GM10266 (cell line): ENCODE data around the gene PDE3A.

Source experiments
- DNase-seq: peaks from one replicate; pipeline ENCODE4 v3.0.0; 2012; ENCODE audit errors: extremely low spot score
- TF ChIP-seq, protein P1 (sequence below): IDR thresholded peaks from 2 replicates; pipeline ENCODE4 v1.5.1; 2012; ENCODE audit warnings: mild to moderate bottlenecking, low read depth; ENCODE audit not compliant: control insufficient read depth, insufficient read depth; ENCODE audit errors: missing control alignments

The PDE3A gene

DNA sequence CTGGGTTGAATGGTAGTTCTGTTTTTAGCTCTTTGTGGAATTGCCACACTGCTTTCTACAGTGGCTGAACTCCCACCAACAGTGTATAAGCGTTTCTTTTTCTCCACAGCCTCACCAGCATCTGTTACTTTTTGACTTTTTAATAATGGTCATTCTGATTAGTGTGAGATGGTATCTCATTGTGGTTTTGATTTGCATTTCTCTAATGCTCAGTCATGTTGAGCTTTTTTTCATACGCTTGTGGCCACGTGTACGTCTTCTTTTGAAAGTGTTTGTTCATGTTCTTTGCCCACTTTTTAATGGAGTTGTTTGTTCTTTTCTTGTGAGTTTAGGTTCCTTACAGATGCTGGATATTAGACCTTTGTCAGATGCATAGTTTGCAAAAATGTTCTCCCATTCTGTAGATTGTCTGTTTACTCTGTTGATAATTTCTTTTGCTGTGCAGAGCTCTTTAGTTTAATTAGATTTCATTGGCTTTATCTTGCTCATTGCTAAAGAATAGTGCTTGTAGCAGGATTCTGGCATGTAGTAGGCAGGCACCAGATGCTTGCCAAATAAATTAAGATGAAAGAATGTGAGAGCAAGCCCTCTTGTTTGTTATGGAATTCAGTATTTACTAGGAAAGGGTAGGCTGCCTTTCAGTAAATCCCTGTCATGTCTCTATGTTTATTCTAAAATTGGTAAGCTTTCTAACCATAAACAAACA, 86.8 kb downstream of the PDE3A start:
- DNase-seq = no peak
- TF ChIP-seq, protein P1, sequence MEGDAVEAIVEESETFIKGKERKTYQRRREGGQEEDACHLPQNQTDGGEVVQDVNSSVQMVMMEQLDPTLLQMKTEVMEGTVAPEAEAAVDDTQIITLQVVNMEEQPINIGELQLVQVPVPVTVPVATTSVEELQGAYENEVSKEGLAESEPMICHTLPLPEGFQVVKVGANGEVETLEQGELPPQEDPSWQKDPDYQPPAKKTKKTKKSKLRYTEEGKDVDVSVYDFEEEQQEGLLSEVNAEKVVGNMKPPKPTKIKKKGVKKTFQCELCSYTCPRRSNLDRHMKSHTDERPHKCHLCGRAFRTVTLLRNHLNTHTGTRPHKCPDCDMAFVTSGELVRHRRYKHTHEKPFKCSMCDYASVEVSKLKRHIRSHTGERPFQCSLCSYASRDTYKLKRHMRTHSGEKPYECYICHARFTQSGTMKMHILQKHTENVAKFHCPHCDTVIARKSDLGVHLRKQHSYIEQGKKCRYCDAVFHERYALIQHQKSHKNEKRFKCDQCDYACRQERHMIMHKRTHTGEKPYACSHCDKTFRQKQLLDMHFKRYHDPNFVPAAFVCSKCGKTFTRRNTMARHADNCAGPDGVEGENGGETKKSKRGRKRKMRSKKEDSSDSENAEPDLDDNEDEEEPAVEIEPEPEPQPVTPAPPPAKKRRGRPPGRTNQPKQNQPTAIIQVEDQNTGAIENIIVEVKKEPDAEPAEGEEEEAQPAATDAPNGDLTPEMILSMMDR = no peak

DNA sequence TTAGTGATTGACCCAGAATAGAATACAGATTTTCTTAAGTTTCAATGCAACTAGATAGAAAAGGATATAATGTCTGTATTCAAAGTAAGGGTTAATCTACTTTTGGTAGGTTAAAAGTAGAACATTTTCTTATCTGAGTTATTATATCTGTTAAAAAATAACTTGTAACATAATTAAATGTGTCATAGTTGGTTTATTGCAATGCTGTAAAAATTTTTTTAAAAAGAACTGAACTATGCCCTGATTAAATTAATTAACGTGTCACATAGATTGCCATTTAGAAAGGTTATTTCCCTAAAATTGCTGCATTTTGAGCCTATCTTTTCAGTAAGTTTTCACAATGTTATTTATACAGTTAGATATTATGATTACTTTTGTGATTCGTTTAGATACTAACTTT, 89.2 kb downstream of the PDE3A start:
- DNase-seq = no peak
- TF ChIP-seq, protein P1 = no peak

DNA sequence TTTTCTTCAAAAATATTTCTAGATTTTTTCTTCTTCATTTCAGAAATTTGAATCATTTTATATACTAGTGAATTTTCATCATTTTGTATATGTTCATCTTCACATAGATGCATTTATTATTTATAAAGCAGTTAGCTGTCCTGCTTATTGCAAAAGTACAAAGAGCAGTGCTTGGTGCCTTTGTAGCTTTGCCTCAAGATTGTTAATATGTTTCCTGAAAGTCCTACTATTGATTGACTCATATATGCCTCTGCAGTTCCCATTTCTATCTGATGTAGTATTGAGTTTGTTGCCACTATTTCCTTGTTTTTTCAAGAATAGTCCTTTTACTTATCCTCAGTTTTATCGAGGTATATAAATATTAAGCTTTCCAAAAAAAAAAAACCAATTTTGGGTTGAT, 89.7 kb downstream of the PDE3A start:
- TF ChIP-seq, protein P1 = no peak
- DNase-seq = no peak

DNA sequence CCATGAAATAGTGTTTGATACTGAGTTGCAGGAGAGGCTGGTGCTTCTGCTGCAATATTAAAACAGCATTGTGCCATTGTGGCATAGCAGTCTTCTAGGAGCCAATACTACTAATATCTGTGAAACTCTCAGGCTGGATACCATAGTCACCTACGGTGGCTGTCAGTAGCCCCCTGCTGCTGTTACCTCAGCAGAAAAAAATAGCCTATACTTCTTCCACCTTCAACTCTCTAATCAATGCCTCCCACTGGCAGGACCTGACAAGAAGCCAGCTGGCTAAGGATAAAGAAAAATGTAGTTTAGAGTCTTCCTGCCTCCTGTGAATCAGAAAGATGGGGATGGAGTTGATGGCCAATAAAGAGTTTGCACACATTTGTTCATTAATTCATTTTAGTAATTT, 91.6 kb downstream of the PDE3A start:
- TF ChIP-seq, protein P1 = no peak
- no peak for DNase-seq

DNA sequence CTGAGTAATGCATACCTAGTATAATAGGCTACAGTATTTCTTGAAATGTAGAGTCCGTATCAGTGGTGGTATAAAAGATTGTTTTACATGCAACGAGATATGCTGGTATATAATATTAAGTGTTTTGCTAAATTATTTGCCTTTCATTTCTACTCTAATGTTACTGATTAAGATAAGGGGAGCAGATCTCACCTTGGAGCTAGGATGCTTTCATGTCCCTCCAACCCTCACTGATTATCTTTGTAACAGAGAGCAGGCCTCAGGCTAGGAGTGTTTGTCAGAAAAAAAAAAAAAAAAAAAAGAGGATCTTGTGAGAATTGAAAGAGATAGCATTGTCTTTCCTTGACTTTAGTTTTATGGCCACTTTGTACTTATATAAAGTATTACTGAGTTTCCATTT, 92.6 kb downstream of the PDE3A start:
- TF ChIP-seq, protein P1 = no peak
- no peak for DNase-seq

DNA sequence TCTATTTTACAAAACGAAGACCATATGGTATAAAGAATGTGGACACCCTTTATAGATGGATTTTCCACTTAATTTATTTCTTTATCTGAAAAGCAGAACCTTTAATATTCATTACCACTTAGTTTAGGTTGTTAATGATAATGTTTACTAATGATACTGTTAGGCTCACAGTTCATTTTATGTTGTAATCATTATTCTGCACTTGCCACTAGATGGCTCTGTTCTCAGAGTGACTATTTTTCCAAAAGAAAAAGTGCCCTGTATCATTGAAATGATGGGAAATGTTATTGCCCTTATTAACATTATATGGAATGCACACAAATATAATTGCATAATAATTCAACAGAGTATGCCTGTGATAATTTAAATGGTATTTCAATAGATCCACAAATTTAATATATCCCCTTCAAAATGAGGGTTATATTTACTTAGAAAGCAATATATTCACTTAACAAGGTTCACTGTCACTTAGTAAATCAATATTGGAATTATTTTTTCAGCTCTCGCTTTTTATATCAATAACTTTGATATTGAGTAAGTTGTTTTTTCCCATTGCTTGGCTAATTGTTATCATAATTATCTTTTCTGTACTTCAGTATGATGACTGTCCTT, 95.7 kb downstream of the PDE3A start:
- TF ChIP-seq, protein P1 = peak; percentile 66
- peak; percentile 6 for DNase-seq

DNA sequence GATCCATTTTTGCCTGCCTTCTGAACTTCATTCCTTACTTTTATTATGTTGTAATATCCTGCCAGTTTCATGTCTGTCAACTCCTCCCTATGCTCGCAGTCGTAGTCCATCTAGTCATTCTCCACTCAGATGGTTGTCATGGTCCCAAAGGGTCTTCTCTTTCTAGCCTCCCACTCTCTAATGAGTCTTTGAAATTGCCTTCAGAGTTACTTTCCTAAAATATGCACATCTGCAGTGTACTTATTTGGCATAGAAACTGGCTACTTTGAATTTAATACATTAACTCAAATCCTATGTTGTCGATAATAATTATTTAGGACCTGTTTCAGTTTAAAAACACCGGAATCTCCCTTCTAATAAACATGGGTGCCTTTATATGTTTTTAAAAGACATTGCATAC, 101.0 kb downstream of the PDE3A start:
- no peak for DNase-seq
- TF ChIP-seq, protein P1 = no peak
